Smooth muscle cell (in vitro differentiated cells): ENCODE results near the gene ACOT6. TPM values are rescaled to one million over a fixed set of nuclear protein-coding genes. Genes with fewer than 3 reads are reported as not detected.
"Not testable (repeated sequence)": the region's sequence is repeated elsewhere in the genome, so short reads cannot be mapped to it uniquely, and the experiment has no call there.

ENCODE experiments used
- DNase-seq: peaks from one replicate; lab custom pipeline; 2025; ENCODE audit not compliant: unreplicated experiment; lab: John Stamatoyannopoulos, UW
- H2AFZ ChIP-seq: fragments of 200-600 bp; sonication (generic); 2 replicates; pipeline ENCODE4 v1.6.0; 2016; ENCODE audit warnings: antibody characterized with exemption, low read depth, mild to moderate bottlenecking
- H3F3A ChIP-seq: fragments of 200-600 bp; sonication (generic); 2 replicates; pipeline ENCODE4 v1.6.0; 2017; ENCODE audit warnings: antibody characterized with exemption, low read depth
- H3K27ac ChIP-seq: fragments of 200-600 bp; sonication (generic); 2 replicates; pipeline ENCODE4 v1.5.1; 2016; ENCODE audit warnings: low read depth, mild to moderate bottlenecking
- H3K27me3 ChIP-seq: fragments of 200-600 bp; sonication (generic); 2 replicates; pipeline ENCODE4 v1.6.1; 2016; ENCODE audit warnings: low read depth, mild to moderate bottlenecking
- H3K36me3 ChIP-seq: fragments of 200-600 bp; sonication (generic); 2 replicates; pipeline ENCODE4 v1.5.1; 2016; ENCODE audit warnings: low read depth
- H3K4me1 ChIP-seq: fragments of 200-600 bp; sonication (generic); 2 replicates; pipeline ENCODE4 v1.5.1; 2016; ENCODE audit warnings: low read depth
- H3K4me2 ChIP-seq: fragments of 200-600 bp; sonication (generic); 2 replicates; pipeline ENCODE4 v1.6.0; 2016; ENCODE audit warnings: mild to moderate bottlenecking
- H3K4me3 ChIP-seq: fragments of 200-600 bp; sonication (generic); 2 replicates; pipeline ENCODE4 v1.5.1; 2016; ENCODE audit warnings: mild to moderate bottlenecking
- H3K79me2 ChIP-seq: fragments of 200-600 bp; sonication (generic); 2 replicates; pipeline ENCODE4 v1.6.0; 2016; ENCODE audit warnings: low read depth, mild to moderate bottlenecking
- H3K9ac ChIP-seq: fragments of 200-600 bp; sonication (generic); 2 replicates; pipeline ENCODE4 v1.6.0; 2016; ENCODE audit warnings: low read depth
- H3K9me3 ChIP-seq: fragments of 200-600 bp; sonication (generic); replicated peaks from 2 replicates; pipeline ENCODE4 v1.5.1; 2016; ENCODE audit warnings: low read depth
- H4K20me1 ChIP-seq: fragments of 200-600 bp; sonication (generic); 2 replicates; pipeline ENCODE4 v1.6.0; 2016; ENCODE audit warnings: low read depth
- WGBS: methylation state at CpG from one replicate; pipeline ENCODE4 v1.1.7; 2016; ENCODE audit warnings: low lambda C conversion rate; 5-methylcytosine and 5-hydroxymethylcytosine counted together
- polyA plus RNA-seq: library from polyadenylated mRNA; unstranded; fragments of >200 nt; fragmentation: Nextera tagmentation; extraction: Ambion mirVana; gene quantifications from 2 replicates; pipeline ENCODE4 v1.2.1, GENCODE V29; 2016
- total RNA-seq: library from RNA; depleted of rRNA; stranded (reverse); fragments of >200 nt; gene quantifications from 2 replicates; pipeline ENCODE4 v1.2.3, GENCODE V29; 2014
- TF ChIP-seq, protein P1 (sequence below): fragments of 200-600 bp; sonication (generic); IDR thresholded peaks from 2 replicates; pipeline ENCODE4 v1.5.1; 2017; ENCODE audit warnings: borderline replicate concordance, mild to moderate bottlenecking, antibody characterized with exemption; ENCODE audit not compliant: insufficient read depth, poor library complexity, severe bottlenecking

Gene ACOT6
- total and polyA plus RNA-seq, 2 experiments from 2014 or later = not detected

- H3K27ac ChIP-seq = peak overlapping the region; percentile 65
- peaks cover 8% of the 10 kb centered on the region for H3F3A ChIP-seq
- peak overlapping the region; percentile 86 for H3K9ac ChIP-seq
- H3K4me3 ChIP-seq = peak overlapping the region; percentile 49
- peak overlapping the region; percentile 85 for H3K4me2 ChIP-seq
- H4K20me1 ChIP-seq = peaks cover 5% of the 10 kb centered on the region
- no peaks in the 10 kb centered on the region for H3K79me2 ChIP-seq
- no peaks in the 10 kb centered on the region for H3K9me3 ChIP-seq
- TF ChIP-seq, protein P1, sequence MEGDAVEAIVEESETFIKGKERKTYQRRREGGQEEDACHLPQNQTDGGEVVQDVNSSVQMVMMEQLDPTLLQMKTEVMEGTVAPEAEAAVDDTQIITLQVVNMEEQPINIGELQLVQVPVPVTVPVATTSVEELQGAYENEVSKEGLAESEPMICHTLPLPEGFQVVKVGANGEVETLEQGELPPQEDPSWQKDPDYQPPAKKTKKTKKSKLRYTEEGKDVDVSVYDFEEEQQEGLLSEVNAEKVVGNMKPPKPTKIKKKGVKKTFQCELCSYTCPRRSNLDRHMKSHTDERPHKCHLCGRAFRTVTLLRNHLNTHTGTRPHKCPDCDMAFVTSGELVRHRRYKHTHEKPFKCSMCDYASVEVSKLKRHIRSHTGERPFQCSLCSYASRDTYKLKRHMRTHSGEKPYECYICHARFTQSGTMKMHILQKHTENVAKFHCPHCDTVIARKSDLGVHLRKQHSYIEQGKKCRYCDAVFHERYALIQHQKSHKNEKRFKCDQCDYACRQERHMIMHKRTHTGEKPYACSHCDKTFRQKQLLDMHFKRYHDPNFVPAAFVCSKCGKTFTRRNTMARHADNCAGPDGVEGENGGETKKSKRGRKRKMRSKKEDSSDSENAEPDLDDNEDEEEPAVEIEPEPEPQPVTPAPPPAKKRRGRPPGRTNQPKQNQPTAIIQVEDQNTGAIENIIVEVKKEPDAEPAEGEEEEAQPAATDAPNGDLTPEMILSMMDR = no peak
- peak overlapping the region; percentile 75 for H2AFZ ChIP-seq
- peaks cover 7% of the 10 kb centered on the region for H3K4me1 ChIP-seq
- 71% methylated on average over 16 of the region's 16 CpGs for WGBS
- no peak for DNase-seq
- H3K36me3 ChIP-seq = no peaks in the 10 kb centered on the region
- H3K27me3 ChIP-seq = no peaks in the 10 kb centered on the region
Observed at GRCh38 chr14:73567951-73568885, 44.1 kb upstream of the ACOT6 start.

- not testable (repeated sequence) for DNase-seq, H3K79me2 ChIP-seq, H3K36me3 ChIP-seq, H3K27me3 ChIP-seq, H4K20me1 ChIP-seq, H3K4me1 ChIP-seq, H3F3A ChIP-seq, H3K9me3 ChIP-seq
- peak overlapping the region; percentile 85 for H3K4me2 ChIP-seq
- H3K9ac ChIP-seq = peak overlapping the region; percentile 86
- peak overlapping the region; percentile 65 for H3K27ac ChIP-seq
- 26% methylated on average over 4 of the region's 4 CpGs for WGBS
- peak overlapping the region; percentile 49 for H3K4me3 ChIP-seq
- peak overlapping the region; percentile 75 for H2AFZ ChIP-seq
Observed at GRCh38 chr14:73568886-73569184, 43.5 kb upstream of the ACOT6 start.

GRCh38 chr14:73569185-73569958 lies 42.9 kb upstream of the ACOT6 start, which contains the start of gene ACOT2:
Gene ACOT2 (plus strand): TSS chr14:73569213. CDS start chr14:73569241, 28 bp downstream.
- not testable (repeated sequence) for DNase-seq, H3K36me3 ChIP-seq, H3K9me3 ChIP-seq, H4K20me1 ChIP-seq, H3K27me3 ChIP-seq, H3K79me2 ChIP-seq, H3F3A ChIP-seq, H3K4me1 ChIP-seq
- Histone ChIP-seq H3K9ac (peak within 1 kb of the TSS; percentile 86), H3K4me2 (peak within 1 kb of the TSS; percentile 85), H3K27ac (peak within 1 kb of the TSS; percentile 65), H3K4me3 (peak within 1 kb of the TSS; percentile 49), H2AFZ (peak within 1 kb of the TSS; percentile 75)
- 24% methylated on average over 69 of the region's 83 CpGs for WGBS

GRCh38 chr14:73570913-73571312 lies 41.4 kb upstream of the ACOT6 start:
- DNase-seq, H3K27ac ChIP-seq, H4K20me1 ChIP-seq, H3K27me3 ChIP-seq, H3K4me3 ChIP-seq, H3F3A ChIP-seq, H3K36me3 ChIP-seq, H3K9ac ChIP-seq, H3K4me2 ChIP-seq, H3K4me1 ChIP-seq, H3K9me3 ChIP-seq, H3K79me2 ChIP-seq, H2AFZ ChIP-seq: not testable (repeated sequence)
- WGBS = 49% methylated on average over 6 of the region's 8 CpGs
- TF ChIP-seq, protein P1 = peak; percentile 45

GRCh38 chr14:73573034-73573433 lies 39.3 kb upstream of the ACOT6 start:
- not testable (repeated sequence) for H2AFZ ChIP-seq, H3K4me2 ChIP-seq, H3K27me3 ChIP-seq, DNase-seq, H4K20me1 ChIP-seq, H3K4me1 ChIP-seq, H3F3A ChIP-seq, H3K27ac ChIP-seq, H3K4me3 ChIP-seq, H3K79me2 ChIP-seq, H3K36me3 ChIP-seq, H3K9me3 ChIP-seq, H3K9ac ChIP-seq
- 82% methylated on average over 5 of the region's 5 CpGs for WGBS

- not testable (repeated sequence) for H3K27me3 ChIP-seq, H3K79me2 ChIP-seq, H3K36me3 ChIP-seq, H3K9ac ChIP-seq, H3K4me2 ChIP-seq, H3K9me3 ChIP-seq, DNase-seq, H4K20me1 ChIP-seq, H3K27ac ChIP-seq, H3F3A ChIP-seq, H3K4me1 ChIP-seq, H2AFZ ChIP-seq, H3K4me3 ChIP-seq
- 95% methylated on average over 4 of the region's 4 CpGs for WGBS
Observed at GRCh38 chr14:73573740-73574139, 38.6 kb upstream of the ACOT6 start.
